Germinal center (tissue), 1 donor: ENCODE data around the gene INKA1.
A peak's percentile ranks its signal among the peaks of the same experiment; 100 is the strongest.

Experiments
- DNase-seq: peaks from one replicate; pipeline ENCODE4 v3.0.0; 2012; ENCODE audit warnings: mixed read lengths, low spot score

INKA1 gene

GRCh38 chr3:49786357-49787181 lies 16.5 kb upstream of the INKA1 start, which contains the start of gene IP6K1:
IP6K1 (minus strand) TSS chr3:49786542; CDS start chr3:49748040, 38,502 bp downstream.
- peak; percentile 100 for DNase-seq

DNA sequence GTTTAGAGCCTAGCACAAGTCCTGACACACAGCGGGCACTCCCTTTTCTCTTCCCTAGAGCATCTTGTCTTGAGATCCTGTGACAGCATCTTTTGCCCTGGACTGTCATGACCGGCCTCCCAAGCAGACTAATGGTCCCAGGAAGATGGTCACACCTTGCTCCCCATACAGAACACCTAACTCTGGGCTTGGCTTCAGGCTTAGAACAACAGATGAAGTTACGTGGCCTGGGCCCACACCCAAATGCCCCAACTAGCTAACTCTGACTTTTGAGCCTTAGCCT lies 15.9 kb upstream of the INKA1 start:
- DNase-seq = no peak

GRCh38 chr3:49787536-49787935 lies 15.5 kb upstream of the INKA1 start:
- DNase-seq = no peak

DNA sequence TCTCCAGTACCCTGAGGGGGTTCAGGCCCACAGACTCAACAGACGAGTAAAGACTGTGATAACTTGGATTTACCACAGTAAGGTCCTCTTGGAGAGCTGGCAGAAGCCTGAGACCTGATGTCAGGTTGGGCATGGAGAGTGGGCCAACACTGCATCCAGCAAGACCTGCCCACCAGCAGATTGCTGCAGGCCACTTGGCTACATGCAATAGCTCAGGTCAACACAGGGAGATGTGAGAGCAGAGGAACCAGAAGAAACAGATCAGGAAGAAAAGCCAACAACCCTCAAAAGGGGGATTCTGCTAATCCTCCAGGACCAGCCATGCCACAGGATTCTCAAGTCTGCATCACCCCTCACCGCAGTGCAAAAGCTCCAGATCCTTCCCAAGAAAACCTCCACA lies 15.0 kb upstream of the INKA1 start:
- DNase-seq = no peak

- DNase-seq = peak; percentile 0
Measured at GRCh38 chr3:49790626-49791411, 12.2 kb upstream of the INKA1 start.

GRCh38 chr3:49791571-49791970 lies 11.5 kb upstream of the INKA1 start:
- DNase-seq = no peak

DNA sequence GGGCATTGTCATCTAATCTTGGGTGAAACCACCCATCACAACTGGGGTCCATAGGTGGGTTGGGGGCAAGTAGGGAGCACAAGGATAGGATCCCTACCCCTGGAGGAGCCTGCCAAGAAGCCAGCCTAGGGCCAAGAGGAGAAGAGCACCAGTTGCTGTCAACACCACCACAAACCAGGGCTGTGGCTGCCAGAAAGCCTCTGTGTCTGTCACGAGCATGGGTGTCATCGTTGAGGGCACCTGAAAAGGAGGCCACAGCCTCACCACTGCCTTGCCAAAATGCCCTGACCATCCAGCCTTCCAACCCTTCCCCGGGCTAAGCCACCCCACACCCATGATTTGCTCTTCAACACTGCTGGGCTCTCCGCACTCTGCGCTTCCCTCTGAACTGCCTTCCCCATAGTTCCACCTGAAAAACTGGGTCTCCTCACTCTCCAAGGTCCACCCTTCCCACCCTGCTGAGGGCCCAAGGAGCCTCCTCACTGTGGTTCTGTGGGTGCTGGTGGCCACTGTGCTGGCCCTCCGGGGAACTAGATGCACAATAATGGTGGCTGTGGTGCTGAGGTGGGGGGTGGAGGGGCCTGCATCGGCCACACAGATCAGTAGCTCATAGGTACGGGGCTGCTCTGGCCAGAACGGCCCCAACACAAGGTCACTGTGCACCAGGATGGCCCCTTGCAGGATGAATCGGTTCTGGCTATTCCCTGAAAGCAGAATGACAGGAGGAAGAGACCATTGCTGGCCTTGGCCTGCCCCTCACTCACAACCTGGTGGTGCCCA lies 10.5 kb upstream of the INKA1 start:
- no peak for DNase-seq

- no peak for DNase-seq
Measured at GRCh38 chr3:49793486-49794085, 9.5 kb upstream of the INKA1 start.

GRCh38 chr3:49794431-49794830 lies 8.6 kb upstream of the INKA1 start:
- no peak for DNase-seq

DNA sequence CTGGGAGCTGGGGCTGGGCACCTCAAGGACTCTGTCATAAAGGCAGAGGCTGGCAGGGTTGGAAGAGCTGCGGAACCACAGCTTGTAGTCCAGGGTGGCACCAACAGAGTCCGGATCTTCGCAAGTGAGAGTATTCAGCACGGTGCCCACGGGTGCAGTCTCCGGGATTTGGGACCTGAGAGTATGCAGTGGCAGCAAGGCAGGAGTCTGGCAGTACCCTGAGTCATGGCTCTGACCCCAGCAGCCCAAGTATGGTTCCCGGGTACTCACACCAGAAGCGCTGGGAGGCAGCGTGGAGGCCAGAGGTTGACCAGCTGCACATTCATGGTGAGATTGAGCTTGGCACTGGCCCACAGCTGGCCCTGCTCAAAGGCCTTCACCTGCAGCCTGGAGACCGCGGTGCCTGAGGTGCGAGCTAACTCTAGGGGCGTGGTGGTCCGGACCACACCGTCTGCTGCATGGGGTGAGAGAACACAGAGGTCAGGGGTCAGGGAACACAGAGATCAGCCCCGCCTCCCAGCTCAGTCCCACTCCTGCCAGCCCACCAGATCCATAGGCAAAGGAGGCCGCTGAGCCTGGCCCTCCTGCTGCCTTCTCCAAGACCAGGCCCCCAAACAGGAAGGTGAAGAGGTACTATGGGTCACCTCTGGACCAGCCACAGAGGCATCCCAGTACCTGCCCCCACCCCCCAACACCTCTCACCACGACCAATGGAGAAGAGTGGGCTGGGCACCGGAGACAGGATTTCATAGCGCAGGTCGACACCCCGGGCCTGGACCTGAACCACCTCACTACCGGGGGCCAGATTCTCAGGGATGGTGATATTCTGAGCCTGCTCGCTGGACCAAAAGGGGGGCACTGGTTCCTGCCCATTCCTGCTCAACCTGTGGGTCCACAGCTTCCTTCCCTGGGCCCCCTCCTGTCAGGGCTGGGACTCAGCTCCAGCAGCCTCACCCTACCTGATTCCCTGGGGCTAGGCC lies 7.8 kb upstream of the INKA1 start:
- no peak for DNase-seq

DNA sequence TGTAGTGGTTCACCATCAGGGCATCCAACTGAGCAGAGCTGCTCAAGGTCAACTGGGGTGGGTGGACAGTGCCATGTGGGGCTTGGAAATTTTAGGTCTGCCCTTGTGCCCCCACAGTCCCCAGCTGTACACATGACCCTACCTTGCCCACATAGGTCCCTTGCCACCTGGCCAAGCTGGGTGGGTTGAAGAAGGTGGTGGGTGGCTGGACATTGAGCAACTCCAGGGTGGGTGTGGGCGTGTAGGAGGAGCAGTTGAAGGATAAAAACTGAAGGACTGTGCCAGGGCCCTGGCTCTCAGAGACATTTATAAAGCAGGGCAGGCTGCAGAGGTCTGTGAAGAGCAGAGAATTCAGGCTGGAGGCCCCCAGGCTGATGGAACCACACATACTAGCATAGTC lies 4.0 kb upstream of the INKA1 start:
- DNase-seq = no peak

- no peak for DNase-seq
Measured at GRCh38 chr3:49799761-49800160, 3.3 kb upstream of the INKA1 start, which contains the start of gene CDHR4. CDHR4 (minus strand) TSS chr3:49799873; CDS start chr3:49799812, 61 bp downstream.

- no peak for DNase-seq
Measured at GRCh38 chr3:49801160-49801559, 1.9 kb upstream of the INKA1 start.

GRCh38 chr3:49803465-49804140 lies 542 bp downstream of the INKA1 start:
- peak; percentile 65 for DNase-seq

GRCh38 chr3:49804141-49805041 lies 1.3 kb downstream of the INKA1 start:
- peak; percentile 5 for DNase-seq

- peak; percentile 78 for DNase-seq
Measured at GRCh38 chr3:49805367-49805782, 2.3 kb downstream of the INKA1 start.

DNA sequence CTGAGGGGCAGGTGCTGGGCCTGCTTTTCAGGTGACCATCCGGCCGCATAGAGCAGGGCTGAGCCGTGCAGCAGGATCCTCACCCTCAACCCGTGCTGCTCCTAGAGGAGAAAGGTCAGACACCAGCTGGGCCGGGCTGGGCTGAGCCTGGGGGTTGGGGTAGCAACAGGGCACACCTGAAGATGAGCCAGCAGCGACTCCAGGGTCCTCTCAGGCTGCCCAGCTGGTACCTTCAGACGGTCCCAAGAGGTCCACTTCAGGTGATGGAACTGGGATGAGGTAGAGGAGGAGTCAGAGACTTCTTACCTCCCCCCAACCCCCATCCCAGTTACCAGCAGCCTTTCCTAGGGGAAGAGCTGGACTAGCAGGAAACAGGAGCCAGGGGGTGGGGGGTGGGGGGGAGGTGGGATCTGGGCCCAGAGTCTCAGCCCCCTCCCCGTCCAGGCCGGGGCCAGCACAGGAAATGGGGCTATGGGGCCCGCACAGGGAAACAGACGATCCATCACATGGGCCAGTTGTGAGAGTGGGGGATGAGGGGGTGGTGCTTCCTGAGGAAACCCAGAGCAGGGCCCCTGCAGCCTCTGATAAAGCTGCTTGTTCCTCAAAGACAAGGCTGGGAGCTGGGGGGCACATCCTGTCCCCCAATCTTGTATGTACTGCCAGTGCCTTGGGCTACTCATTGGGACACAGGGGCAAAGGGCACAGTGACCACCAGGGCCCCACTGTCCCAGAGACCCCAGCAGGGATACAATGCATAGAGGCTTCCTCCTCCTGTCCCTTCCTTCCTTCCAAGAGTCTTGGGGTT lies 3.0 kb downstream of the INKA1 start:
- peak; percentile 58 for DNase-seq

GRCh38 chr3:49806850-49807249 lies 3.8 kb downstream of the INKA1 start:
- no peak for DNase-seq
